A549 (cell line): ENCODE results near the gene NUDC. TPM values are rescaled to one million over a fixed set of nuclear protein-coding genes. Genes with fewer than 3 reads are reported as not detected.

Experiments used
- ATAC-seq, 2 experiments: fragments of 200-7000 bp in 1 of 2; fragments of >200 bp in 1 of 2; cut with Nextera tagmentation in 1 of 2; cut with Tn5 transposase in 1 of 2; 3 replicates each; pipeline versions ENCODE4 v1.8.0 to v1.9.1; 2018 to 2020; ENCODE audit warnings: mild to moderate bottlenecking in 1 of 2, moderate library complexity in 1 of 2
- CTCF ChIA-PET: fragments of 300-600 bp; sonication (Branson Sonifier 250); formaldehyde crosslinking; extraction: SDS; loops from one replicate; lab custom pipeline; 2021; ENCODE audit warnings: antibody characterized with exemption, inconsistent platforms; lab: Yijun Ruan, JAX
- POLR2A ChIA-PET: fragments of 350-600 bp; formaldehyde crosslinking; extraction: SDS; loops from one replicate; lab custom pipeline; 2021; ENCODE audit warnings: antibody characterized with exemption, inconsistent platforms; lab: Yijun Ruan, JAX
- DNase-seq, 2 experiments: peaks; one replicate each; pipeline versions ENCODE4 v3.0.0 to v3.0.0-alpha.2; 2011 to 2016; ENCODE audit warnings: low read depth in 1 of 2, low spot score in 1 of 2
- FAIRE-seq: peaks from 2 replicates; lab custom pipeline; 2011; peaks lifted over from hg19 to GRCh38; lab: Jason Lieb, UNC
- H3K27ac ChIP-seq, 2 experiments: fragments of >200 bp; sonication (Bioruptor Twin); formaldehyde crosslinking; 3 replicates each; pipeline ENCODE4 v1.5.1; 2016 to 2017
- H3K4me1 ChIP-seq: fragments of >200 bp; sonication (Bioruptor Twin); formaldehyde crosslinking; 3 replicates; pipeline ENCODE4 v1.6.1; 2016
- H3K4me2 ChIP-seq: fragments of >200 bp; sonication (Bioruptor Twin); formaldehyde crosslinking; 3 replicates; pipeline ENCODE4 v1.6.1; 2016
- H3K4me3 ChIP-seq: fragments of >200 bp; sonication (Bioruptor Twin); formaldehyde crosslinking; 3 replicates; pipeline ENCODE4 v1.5.1; 2016
- H3K9me3 ChIP-seq: fragments of >200 bp; sonication (Bioruptor Twin); formaldehyde crosslinking; 3 replicates; pipeline ENCODE4 v1.6.1; 2016
- ATOH8 ChIP-seq: fragments of 250-450 bp; sonication (Bioruptor Pico); IDR thresholded peaks from 2 replicates; pipeline ENCODE4 v1.5.0; 2020; ENCODE audit warnings: low read depth, mild to moderate bottlenecking, moderate library complexity
- CHD2 ChIP-seq: fragments of 150-350 bp; IDR thresholded peaks from 2 replicates; pipeline ENCODE4 v1.6.1; 2014; ENCODE audit warnings: low read length; ENCODE audit not compliant: partially characterized antibody
- CHD4 ChIP-seq: fragments of 200-600 bp; sonication (generic); IDR thresholded peaks from 2 replicates; pipeline ENCODE4 v1.6.1; 2016; ENCODE audit warnings: antibody characterized with exemption, mild to moderate bottlenecking, borderline replicate concordance
- E2F6 ChIP-seq: IDR thresholded peaks from 2 replicates; pipeline ENCODE4 v1.6.1; 2012; ENCODE audit warnings: low read depth, borderline replicate concordance
- EHF ChIP-seq: fragments of 250-450 bp; sonication (Bioruptor Pico); IDR thresholded peaks from 2 replicates; pipeline ENCODE4 v1.5.0; 2020; ENCODE audit warnings: mild to moderate bottlenecking
- EP300 ChIP-seq, 2 experiments: fragments of >200 bp; sonication (Bioruptor Twin); formaldehyde crosslinking; IDR thresholded peaks; 2 replicates in 1 of 2; 3 replicates in 1 of 2; pipeline ENCODE4 v1.6.1; 2016 to 2017
- FOSL2 ChIP-seq, 2 experiments: fragments of 450-650 bp in 1 of 2; fragments of >200 bp in 1 of 2; sonication (Bioruptor Twin) in 1 of 2; formaldehyde crosslinking; IDR thresholded peaks; 2 replicates each; pipeline versions ENCODE4 v1.5.0 to v1.6.1; 2016 to 2020; ENCODE audit warnings: mild to moderate bottlenecking in 1 of 2, moderate library complexity in 1 of 2
- FOXS1 ChIP-seq: fragments of 250-450 bp; sonication (Bioruptor Pico); IDR thresholded peaks from 2 replicates; pipeline ENCODE4 v1.5.0; 2020; ENCODE audit warnings: mild to moderate bottlenecking, moderate library complexity
- GATA3 ChIP-seq: IDR thresholded peaks from 2 replicates; pipeline ENCODE4 v1.6.1; 2012; ENCODE audit warnings: borderline replicate concordance
- HES2 ChIP-seq: fragments of >200 bp; sonication (Bioruptor Twin); formaldehyde crosslinking; IDR thresholded peaks from 2 replicates; pipeline ENCODE4 v1.6.1; 2016
- HOXA7 ChIP-seq: fragments of 250-450 bp; sonication (Bioruptor Pico); IDR thresholded peaks from 2 replicates; pipeline ENCODE4 v1.5.0; 2020; ENCODE audit warnings: mild to moderate bottlenecking, moderate library complexity
- JUN ChIP-seq, 2 experiments: fragments of >200 bp; sonication (Bioruptor Twin); formaldehyde crosslinking; IDR thresholded peaks; 2 replicates in 1 of 2; 3 replicates in 1 of 2; pipeline ENCODE4 v1.6.1; 2016 to 2017
- JUNB ChIP-seq: fragments of >200 bp; sonication (Bioruptor Twin); formaldehyde crosslinking; IDR thresholded peaks from 2 replicates; pipeline ENCODE4 v1.6.1; 2016
- MAX ChIP-seq: IDR thresholded peaks from 2 replicates; pipeline ENCODE4 v1.6.1; 2012
- MYC ChIP-seq: IDR thresholded peaks from 2 replicates; pipeline ENCODE4 v1.6.1; 2012; ENCODE audit warnings: mild to moderate bottlenecking, inconsistent platforms, low read length, improper control_type of control experiment, borderline replicate concordance
- NR3C1 ChIP-seq: fragments of >200 bp; sonication (Bioruptor Twin); formaldehyde crosslinking; IDR thresholded peaks from 3 replicates; pipeline ENCODE4 v1.6.1; 2017
- PHF8 ChIP-seq: fragments of 200-600 bp; sonication (generic); IDR thresholded peaks from 2 replicates; pipeline ENCODE4 v1.6.1; 2016; ENCODE audit warnings: low read depth, mild to moderate bottlenecking, antibody characterized with exemption, moderate library complexity, borderline replicate concordance
- POLR2AphosphoS2 ChIP-seq: conservative IDR thresholded peaks from 2 replicates; pipeline ENCODE4 v1.6.1; 2012; ENCODE audit warnings: low read length, improper control_type of control experiment, inconsistent platforms
- RAD21 ChIP-seq, 2 experiments: fragments of >200 bp in 1 of 2; sonication (Bioruptor Twin) in 1 of 2; formaldehyde crosslinking in 1 of 2; IDR thresholded peaks in 1 of 2; conservative IDR thresholded peaks in 1 of 2; 2 replicates in 1 of 2; 3 replicates in 1 of 2; pipeline ENCODE4 v1.6.1; 2012 to 2018; ENCODE audit warnings: inconsistent platforms in 1 of 2
- RARB ChIP-seq: fragments of 250-450 bp; sonication (Bioruptor Pico); IDR thresholded peaks from 2 replicates; pipeline ENCODE4 v1.8.0; 2021; ENCODE audit warnings: mild to moderate bottlenecking, moderate library complexity
- RCOR1 ChIP-seq: fragments of 150-350 bp; IDR thresholded peaks from 2 replicates; pipeline ENCODE4 v1.6.1; 2014; ENCODE audit warnings: antibody characterized with exemption, low read length, low read depth
- RNF2 ChIP-seq: fragments of 200-600 bp; sonication (generic); IDR thresholded peaks from 2 replicates; pipeline ENCODE4 v1.6.1; 2016; ENCODE audit warnings: low read depth, mild to moderate bottlenecking, antibody characterized with exemption, moderate library complexity, borderline replicate concordance
- TFCP2L1 ChIP-seq: fragments of 250-450 bp; sonication (Bioruptor Pico); IDR thresholded peaks from 2 replicates; pipeline ENCODE4 v1.5.0; 2021; ENCODE audit warnings: mild to moderate bottlenecking
- USF2 ChIP-seq: fragments of 450-650 bp; IDR thresholded peaks from 2 replicates; pipeline ENCODE4 v1.6.1; 2014; ENCODE audit warnings: antibody characterized with exemption
- ZSCAN20 ChIP-seq: fragments of 250-450 bp; sonication (Bioruptor Pico); IDR thresholded peaks from 2 replicates; pipeline ENCODE4 v1.8.0; 2022; ENCODE audit warnings: mild to moderate bottlenecking, moderate library complexity
- WGBS: methylation state at CpG from one replicate; pipeline ENCODE4 v1.1.6; 2017; ENCODE audit errors: missing lambda C conversion rate; 5-methylcytosine and 5-hydroxymethylcytosine counted together
- polyA plus RNA-seq, 4 experiments: library from polyadenylated mRNA; depleted of rRNA in 3 of 4; stranded (reverse); fragments of >200 nt; fragmentation: RNase III in 1 of 4; extraction: RNeasy Plus Mini Kit Qiagen cat#74134 plus additional on column Dnase treatment in 1 of 4; gene quantifications; 2 replicates in 3 of 4; 3 replicates in 1 of 4; pipeline ENCODE4 v1.2.3, GENCODE V29; 2011 to 2017

Gene NUDC
- polyA plus RNA-seq, 2 of the 4 experiments (the other 2 are of a cell fraction), result 79.0 to 133 TPM

- POLR2A ChIA-PET, result no interaction called here
- FAIRE-seq (no peak), DNase-seq (no peak)
- no peak overlapping the region for H3K4me2 ChIP-seq
- no peak overlapping the region for H3K27ac ChIP-seq
- TF ChIP-seq NR3C1 (no peak), TFCP2L1 (no peak), EHF (CRISPR knock-in tag) (no peak), MAX (no peak)
- TF ChIP-seq, all 56 proteins: peak for 0
- Histone ChIP-seq H3K9me3 (no peaks in the 10 kb centered on the region), H3K4me3 (no peak overlapping the region), H3K4me1 (no peaks in the 10 kb centered on the region; the same call in 2 of the 3 replicates)
- ATAC-seq, result no peak
- CTCF ChIA-PET, result no interaction called here
- 100% methylated on average over 3 of the region's 24 CpGs for WGBS
These were observed 30.4 kb downstream of the NUDC start for GRCh38 chr1:26951821-26952497.

- TF ChIP-seq HOXA7 (CRISPR knock-in tag), result no peak
- no peak for TF ChIP-seq JUN (IDR thresholded peaks at IDR 0.05)
- TF ChIP-seq RNF2, result no peak
- no peak for TF ChIP-seq EHF (CRISPR knock-in tag)
- no peak for TF ChIP-seq JUNB
- TF ChIP-seq E2F6, result no peak
- TF ChIP-seq FOSL2 (IDR thresholded peaks at IDR 0.05), result no peak
- TF ChIP-seq FOSL2 (CRISPR knock-in tag; IDR thresholded peaks at IDR 0.05), result no peak
- no peak for TF ChIP-seq POLR2AphosphoS2
- TF ChIP-seq MAX, result no peak
- no peak for TF ChIP-seq CHD2
- TF ChIP-seq RCOR1, result no peak
- no peak for TF ChIP-seq ZSCAN20 (CRISPR knock-in tag)
- TF ChIP-seq HES2, result no peak
- no peak for TF ChIP-seq GATA3
- no peak for TF ChIP-seq RARB (CRISPR knock-in tag)
- no peak for TF ChIP-seq USF2
- TF ChIP-seq, all 56 proteins: peak for 0
- H3K4me1 ChIP-seq, result no peaks in the 10 kb centered on the region; the same call in 2 of the 3 replicates
- ATAC-seq (no peak), DNase-seq (no peak), FAIRE-seq (no peak)
- H3K4me2 ChIP-seq, result no peak overlapping the region
- POLR2A ChIA-PET, result no interaction called here
- CTCF ChIA-PET, result interaction anchor here (0.7 to 5.5 kb wide), 2 partner anchors 14 to 339 kb away, joined by 3 to 38 read pairs; no protein-coding TSS in a partner anchor
- H3K4me3 ChIP-seq, result no peak overlapping the region
- 93% methylated on average over 5 of the region's 5 CpGs for WGBS
- no peaks in the 10 kb centered on the region for H3K9me3 ChIP-seq
- H3K27ac ChIP-seq, result no peak overlapping the region
These were observed 31.8 kb downstream of the NUDC start for GRCh38 chr1:26953374-26953773.

- FAIRE-seq, result no peak
- WGBS, result 64% methylated on average over 3 of the region's 3 CpGs
- POLR2A ChIA-PET, result no interaction called here
These were observed 34.8 kb downstream of the NUDC start for GRCh38 chr1:26956321-26956720.

More at GRCh38 chr1:26956321-26956720, 34.8 kb downstream of the NUDC start:
- DNase-seq (no peak), ATAC-seq (no peak)
- peaks cover 11% of the 10 kb centered on the region; the same call in 2 of the 3 replicates for H3K4me1 ChIP-seq
- no peak overlapping the region for H3K4me2 ChIP-seq
- TF ChIP-seq MYC (no peak), CHD4 (no peak), ATOH8 (CRISPR knock-in tag) (no peak), JUN (IDR thresholded peaks at IDR 0.05) (no peak), RAD21 (conservative IDR thresholded peaks at IDR 0.05 in 1 of 2, IDR thresholded peaks at IDR 0.05 in 1 of 2) (no peak), FOXS1 (no peak), RCOR1 (no peak), EP300 (IDR thresholded peaks at IDR 0.05) (no peak), PHF8 (no peak), HOXA7 (CRISPR knock-in tag) (no peak)
- no peaks in the 10 kb centered on the region for H3K9me3 ChIP-seq
- H3K4me3 ChIP-seq, result no peak overlapping the region
- CTCF ChIA-PET, result interaction anchor here (0.5 to 5.5 kb wide), 3 partner anchors 11 to 69 kb away, joined by 3 to 38 read pairs (median 4); no protein-coding TSS in a partner anchor
- no peak overlapping the region for H3K27ac ChIP-seq
